NCI-H2029 treated with DMSO at 0.1 percent for 48 hours (cell line): ENCODE data around the gene TMEM134.

Experiments used
- DNase-seq: peaks from one replicate; lab custom pipeline; 2025; lab: John Stamatoyannopoulos, UW

TMEM134 gene

DNA sequence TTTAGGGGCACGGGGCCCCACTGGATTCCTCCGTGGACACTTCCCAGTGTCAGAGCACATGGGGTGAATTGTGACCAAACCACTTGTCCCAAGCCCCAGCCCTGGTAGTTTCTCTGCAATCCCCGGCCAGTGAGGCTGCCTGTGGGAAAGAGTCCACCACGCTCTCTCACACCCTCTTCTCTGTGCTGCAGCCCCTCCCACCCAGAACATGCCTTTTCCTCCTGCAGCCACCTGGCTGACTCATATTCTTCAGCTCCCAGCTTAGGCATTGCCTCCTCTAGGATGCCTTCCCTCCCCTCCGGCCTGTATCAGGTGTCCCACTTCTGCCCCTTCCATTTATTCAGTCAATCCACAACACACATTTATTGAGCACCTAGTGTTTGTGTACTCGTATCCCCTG, 46.2 kb downstream of the TMEM134 start:
- no peak for DNase-seq

DNA sequence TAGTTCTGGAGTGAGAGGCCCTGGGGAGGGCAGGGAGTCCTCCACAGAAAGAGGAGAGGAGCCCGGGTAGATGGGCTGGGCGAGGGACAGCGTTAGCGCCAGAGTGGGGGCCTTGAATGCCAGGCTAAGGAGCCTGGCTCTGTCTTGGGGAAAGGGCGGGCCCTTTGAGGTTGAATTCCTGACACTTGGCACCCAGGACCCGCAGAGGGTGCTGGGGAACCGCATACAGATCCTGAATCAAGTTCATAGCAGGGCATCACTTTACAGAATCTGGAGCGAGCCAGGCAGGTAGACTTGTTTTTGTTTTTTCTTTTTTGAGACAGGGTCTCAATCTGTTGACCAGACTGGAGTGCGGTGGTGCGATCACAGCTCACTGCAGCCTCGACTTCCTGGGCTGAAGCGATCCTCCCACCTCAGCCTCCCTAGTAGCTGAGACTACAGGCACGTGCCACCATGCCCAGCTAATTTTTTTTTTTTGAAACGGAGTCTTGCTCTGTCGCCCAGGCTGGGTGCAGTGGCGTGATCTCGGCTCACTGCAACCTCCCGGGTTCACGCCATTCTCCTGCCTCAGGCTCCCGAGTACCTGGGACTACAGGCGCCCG, 47.5 kb downstream of the TMEM134 start:
- DNase-seq: no peak

DNA sequence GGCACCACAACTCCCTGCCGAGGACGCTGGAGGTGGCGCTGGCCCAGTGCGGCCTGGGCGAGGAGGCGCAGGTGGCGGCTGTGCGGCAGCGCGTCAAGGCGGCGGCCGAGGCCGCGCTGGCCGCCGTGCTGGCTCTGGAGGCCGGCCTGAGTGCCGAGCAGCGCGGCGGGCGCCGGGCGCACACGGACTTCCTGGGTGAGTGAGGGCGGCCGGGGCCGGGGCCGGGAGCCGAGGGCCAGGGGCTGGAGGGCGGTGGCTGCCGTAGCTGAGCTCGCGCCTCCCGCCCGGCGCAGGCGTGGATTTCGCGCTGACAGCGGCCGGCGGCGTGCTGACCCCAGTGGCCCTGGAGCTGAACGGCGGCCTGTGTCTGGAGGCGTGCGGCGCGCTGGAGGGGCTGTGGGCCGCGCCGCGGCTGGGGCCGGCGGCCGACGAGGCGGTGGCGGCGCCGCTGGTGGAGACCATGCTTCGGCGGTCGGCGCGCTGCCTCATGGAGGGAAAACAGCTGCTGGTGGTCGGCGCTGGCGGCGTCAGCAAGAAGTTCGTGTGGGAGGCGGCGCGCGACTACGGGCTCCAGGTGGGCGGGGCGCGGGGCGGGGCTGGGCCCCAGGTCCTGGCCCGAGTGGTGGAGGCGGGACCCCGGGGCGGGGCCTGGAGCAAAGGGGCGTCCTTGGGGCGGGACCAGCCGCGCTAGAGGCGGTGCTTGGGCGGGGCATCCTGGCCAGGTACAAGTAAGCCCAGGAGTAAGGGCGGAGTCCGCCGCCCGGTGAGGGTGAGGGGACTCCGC, 48.2 kb downstream of the TMEM134 start:
- peak; percentile 68 for DNase-seq

DNA sequence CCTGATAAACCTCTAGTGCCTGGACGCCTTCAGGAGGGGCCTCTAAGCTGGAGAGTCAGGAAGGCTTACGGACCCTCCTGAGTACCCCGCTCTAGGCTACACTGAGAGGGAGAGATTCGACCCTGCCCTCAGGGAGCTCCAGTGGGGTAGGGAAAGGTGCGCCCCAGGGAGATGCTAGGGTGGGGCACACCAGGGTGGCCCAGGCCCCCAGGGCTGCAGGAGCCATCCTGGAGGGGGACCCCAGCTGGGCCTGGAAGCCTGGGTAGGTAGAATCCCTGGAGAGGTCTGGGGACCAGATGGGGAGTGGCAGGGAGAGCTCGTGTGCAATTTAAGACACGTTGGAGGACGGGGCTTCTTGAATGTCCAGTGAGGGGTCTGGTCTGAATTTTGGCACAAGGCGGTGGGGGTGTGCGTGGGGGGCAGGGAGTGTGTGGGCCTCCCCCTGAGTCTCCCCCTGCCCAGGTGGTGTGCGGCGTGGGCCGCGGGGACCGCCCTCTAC, 48.9 kb downstream of the TMEM134 start:
- DNase-seq: no peak

DNA sequence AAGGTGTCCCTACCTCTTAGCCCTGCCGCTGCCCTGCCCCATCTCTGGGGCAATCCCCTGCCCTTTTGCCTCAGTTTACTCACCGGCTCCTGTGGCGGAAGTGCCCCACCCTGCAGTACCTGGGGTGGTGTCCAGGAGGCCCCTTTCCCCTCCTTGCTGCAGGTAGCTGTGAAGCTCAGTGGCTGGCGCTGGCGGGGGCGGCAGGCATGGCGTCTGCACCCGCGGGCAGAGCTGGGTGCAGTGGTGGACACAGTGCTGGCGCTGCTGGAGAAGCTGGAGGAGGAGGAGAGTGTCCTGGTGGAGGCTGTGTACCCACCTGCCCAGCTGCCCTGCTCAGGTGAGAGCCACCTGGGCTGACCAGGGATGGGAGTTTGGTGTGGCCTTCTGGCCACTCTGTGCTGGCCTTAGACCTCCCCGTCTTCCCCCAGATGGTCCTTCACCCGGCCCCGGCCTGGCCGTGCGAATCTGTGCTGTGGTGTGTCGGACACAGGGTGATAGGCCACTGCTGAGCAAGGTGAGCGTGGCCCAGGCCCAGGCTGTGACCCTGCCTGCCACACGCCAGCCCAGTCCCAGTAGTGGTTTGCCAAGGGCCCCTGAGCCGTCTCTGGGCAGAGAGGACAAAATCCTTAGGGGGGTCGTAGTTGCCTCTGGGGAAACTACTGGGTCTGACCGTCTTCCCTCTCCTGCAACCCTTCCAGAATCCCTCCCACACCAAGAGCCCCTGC, 49.6 kb downstream of the TMEM134 start:
- DNase-seq: no peak

DNA sequence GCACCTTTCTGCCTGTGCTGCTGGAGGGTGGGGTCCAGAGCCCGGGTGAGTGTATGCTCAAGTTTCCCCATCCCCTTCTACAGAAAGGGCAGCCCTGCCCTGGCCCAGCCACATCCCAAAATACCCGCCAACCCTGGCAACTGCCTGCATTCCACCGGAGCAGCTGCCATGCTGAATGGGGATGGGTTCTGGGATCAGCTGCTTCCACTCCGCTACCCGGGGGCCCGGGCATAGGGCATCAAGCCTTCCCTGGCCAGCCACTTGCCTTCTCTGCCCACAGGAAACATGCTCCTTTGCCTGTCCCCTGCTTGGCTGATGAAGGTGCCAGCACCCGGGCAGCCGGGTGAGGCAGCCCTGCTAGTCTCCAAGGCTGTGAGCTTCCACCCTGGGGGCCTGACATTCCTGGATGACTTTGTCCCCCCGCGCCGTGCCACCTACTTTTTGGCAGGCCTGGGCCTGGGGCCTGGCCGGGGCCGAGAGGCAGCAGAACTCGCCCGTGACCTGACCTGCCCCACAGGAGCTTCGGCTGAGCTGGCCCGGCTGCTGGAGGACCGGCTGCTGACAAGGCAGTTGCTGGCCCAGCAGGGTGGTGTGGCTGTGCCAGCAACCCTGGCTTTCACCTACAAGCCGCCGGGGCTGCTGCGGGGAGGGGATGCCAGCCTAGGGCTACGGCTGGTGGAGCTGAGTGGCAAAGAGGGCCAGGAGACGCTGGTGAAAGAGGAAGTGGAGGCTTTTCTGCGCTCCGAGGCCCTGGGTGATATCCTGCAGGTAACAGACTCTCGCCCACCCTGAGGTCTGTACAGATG, 50.4 kb downstream of the TMEM134 start:
- no peak for DNase-seq

DNA sequence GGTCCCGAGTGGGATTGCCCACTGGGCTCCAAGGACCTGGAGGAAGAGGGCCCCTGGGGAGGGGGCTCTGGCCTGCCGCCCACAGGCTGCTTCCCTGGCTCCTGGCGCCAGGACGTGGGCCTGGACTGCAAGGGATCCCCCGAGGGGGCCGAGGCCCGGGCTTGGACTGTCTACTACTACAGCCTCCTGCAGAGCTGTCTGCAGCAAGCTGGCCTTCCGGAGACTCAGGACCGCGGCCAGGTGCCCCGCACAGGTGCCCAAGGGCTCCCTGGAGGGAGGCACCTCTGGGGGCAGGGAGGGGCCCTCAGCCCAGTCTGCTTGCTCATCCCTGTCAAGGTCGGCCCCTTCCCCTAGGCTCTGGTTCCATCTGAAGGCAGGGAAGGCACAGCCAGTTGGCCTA, 51.6 kb downstream of the TMEM134 start:
- no peak for DNase-seq

DNA sequence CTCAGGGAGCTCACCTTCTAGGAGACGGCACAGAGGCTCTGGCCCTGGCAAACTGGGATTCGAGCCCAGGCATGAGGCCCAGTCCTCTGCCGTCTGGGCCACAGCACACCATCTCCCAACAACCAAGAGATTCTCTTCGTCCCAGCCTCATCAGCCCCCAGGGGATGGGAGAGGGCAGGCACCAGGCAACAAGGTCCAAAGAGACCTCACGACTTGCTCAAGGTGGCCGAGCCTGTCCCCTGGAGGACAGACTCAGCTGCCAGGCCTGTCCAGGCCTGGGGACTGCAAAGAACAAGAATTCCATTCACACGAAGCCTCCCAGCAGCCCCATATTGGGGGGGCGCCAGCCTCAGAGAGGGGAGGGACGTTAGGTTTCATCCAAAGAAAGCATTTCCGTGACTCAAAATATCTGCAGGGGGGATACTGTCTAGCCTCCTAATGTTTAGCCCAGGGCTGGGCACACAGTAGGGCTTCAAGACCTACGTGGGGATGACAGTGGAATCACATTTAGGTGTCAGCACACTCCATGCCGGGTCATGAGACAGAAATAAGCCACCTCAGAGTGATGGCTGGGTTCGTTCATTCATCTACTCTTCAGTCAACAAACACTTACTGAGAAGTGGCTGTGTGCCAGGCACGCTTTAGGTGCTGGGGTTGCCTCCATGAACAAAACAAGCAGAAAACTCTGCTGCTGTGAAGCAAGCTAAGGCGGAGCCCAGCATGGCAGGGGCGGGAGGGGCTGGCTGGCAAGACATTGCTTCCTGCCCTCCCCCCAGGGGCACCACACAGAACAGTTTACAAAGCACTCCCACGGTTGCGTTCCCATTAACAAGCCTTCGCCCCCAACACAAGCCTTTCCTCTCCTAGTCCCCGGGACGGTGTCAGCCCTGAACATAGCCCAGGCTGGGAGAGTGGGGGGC, 52.4 kb downstream of the TMEM134 start:
- peak; percentile 57 for DNase-seq

DNA sequence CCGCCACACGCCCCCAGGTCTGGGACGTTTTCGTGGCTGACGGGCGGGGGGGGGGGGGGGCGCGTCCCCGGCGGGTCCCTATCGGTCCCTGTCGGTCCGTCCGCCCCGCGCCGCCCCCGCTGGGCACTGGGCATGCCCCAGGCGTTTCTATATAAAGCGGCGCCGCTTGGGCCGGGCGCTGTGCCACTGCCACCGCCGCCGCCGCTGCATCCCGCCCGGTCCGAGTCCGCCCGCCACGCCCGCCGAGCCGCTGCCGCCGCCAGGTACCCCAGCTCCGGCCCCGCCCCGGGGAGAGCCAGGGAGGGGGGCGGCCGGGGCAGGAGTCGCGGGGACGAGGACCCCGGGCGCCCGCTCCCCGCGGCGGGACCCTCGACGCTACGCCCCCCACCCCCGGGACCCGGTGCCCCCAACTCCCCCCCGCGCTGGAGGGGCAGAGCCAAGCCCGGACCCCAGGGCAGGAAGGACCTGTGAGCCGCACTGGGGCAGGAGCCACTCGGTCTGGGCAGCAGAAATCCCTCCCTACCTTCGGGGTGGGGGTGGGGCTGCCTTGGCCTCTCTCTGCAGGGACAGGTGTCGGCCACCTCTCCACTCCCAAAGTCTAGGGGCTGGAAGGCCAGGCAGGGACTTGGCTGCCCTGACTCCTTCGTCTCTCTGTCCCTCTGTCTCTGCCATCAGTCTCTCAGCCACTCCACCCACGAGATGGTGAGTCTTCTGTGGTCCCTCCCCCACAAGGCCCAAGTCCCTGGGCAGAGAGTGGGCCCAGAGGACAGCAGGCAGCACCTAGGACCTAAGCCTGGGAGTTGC, 53.3 kb downstream of the TMEM134 start, which contains the start of gene CARNS1:
Gene CARNS1, plus strand, starts transcription at position 178 of the 804 bp plus-strand sequence. Its CDS starts 522 bp downstream, at position 700.
- no peak for DNase-seq

DNA sequence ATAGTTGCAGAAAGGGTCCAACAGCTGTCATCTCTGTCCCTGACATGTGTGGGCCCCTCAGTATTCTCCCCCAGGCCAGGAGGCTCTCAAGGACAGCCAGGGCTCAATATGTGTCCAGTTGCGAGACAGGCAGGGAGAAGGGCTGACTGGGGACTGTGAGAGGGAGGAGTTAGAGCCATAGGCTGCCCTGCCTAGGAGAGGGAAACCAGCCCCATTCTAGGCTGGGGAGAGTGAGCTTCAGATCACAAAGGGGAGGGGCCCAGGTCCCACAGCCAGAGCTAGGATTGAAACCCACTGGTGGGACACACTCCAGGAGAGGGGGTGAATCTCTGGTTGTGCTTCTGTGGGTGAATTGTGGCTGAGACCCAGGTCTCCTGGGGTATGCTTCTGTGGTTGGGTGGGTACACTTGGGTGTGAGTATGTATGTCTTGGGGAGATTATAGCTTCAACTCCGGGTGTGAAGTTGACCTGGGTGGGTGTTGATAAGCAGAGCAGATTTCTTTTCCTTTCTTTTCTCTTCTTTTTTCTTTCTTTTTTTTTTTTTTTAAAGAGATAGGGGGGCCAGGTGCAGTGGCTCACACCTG, 55.7 kb downstream of the TMEM134 start:
- DNase-seq: no peak

DNA sequence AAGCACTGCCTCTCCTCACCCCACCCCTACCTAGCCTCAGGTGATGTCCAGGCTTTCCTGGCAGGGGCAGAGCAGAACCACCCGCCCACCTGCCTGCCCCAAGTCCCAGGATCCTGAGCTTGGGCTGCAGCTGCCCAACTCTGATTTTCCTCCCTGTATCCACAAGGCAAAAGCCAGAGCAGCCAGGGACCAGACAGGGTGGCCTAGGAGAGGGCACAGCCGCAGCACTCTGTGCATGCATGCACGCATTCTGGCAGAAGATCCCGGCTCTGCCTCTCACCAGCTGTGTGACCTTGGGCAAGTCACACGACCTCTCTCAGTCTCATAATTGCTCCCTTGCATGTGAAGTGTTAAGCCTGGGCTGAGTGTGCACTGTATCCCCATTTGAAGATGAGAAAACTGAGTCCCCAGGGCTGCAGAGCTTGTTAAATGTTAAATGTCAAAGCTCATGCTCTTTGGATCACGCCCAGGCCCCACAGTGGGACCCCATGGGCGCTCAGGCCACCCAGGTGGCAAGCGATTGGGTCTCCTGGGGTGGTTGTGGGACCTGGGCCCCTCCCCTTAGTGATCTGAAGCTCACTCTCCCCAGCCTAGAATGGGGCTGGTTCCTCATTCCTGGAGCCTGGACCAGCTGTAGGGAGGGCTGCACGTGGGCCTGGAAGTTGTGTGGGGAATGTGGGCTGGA, 56.4 kb downstream of the TMEM134 start:
- DNase-seq: no peak

DNA sequence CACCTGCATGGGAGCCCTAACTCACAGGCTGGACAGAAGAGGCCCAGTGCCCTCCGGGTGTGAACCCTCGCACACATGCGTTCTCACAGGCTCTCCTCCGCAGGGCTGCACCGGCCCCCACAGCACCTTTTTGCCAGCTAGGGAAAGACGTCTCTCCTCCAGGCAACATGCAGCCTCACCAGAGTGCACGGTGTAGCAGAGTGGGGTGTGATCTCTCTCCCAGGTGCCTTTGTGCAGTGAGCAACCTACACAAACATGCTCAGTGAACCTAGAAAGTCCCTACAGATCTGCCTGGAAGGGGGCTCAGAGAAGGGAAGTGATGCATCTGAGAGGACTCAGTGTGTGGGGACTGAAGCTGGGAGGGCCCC, 57.3 kb downstream of the TMEM134 start:
- no peak for DNase-seq
